Cerebellar nuclear complex (tissue), 1 donor: ENCODE data around the gene HNRNPH1.

Source experiments
- DNase-seq, 2 experiments: peaks; one replicate each; lab custom pipeline; 2025; lab: John Stamatoyannopoulos, UW

Gene HNRNPH1

GRCh38 chr5:179603308-179603707 lies 20.2 kb downstream of the HNRNPH1 start:
- DNase-seq = no peak

- no peak for DNase-seq
These were observed 21.4 kb downstream of the HNRNPH1 start for GRCh38 chr5:179601871-179602625.

- DNase-seq = no peak
These were observed 23.5 kb downstream of the HNRNPH1 start for GRCh38 chr5:179599973-179600372.

- DNase-seq = no peak
These were observed 23.9 kb downstream of the HNRNPH1 start for GRCh38 chr5:179599566-179599965.

DNA sequence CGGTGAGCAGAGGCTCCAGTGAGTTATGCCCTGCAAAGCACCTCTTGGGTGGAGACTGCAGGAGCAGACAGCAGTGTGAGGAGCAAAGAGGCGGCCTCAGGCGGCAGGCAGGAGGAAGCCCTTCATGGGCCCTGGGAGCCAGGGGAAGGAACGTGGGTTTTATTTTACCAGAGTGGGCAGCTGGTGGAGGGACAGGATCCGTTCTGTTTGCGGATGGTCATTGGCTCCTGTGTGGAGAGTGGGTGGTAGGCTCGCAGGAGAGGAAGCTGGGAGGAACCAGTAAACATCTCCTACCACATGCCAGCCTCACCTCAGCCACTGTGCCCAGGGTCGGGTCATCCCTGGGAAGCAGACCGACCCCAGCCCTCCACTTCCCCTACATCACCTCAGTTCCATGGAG lies 24.4 kb downstream of the HNRNPH1 start:
- no peak for DNase-seq

- no peak for DNase-seq
These were observed 27.1 kb downstream of the HNRNPH1 start for GRCh38 chr5:179596421-179596820.

DNA sequence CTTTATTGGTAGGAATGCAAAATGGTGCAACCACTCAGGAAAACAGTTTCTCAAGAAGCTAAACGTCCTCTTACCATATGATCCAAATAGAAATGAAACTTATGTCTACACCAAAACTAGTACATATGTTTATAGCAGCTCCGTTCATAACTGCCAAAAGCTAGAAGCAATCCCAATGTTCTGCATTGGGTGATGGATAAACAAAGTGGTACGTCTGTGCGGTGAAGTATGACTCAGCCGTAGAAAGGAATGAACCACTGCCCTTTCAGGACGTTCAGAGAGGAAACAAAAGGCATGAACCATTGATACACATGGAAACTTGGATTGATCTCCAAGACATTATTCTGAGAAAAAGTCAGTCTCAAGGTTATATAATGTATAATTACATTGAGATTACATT lies 27.6 kb downstream of the HNRNPH1 start:
- no peak for DNase-seq

- no peak for DNase-seq
These were observed 35.3 kb downstream of the HNRNPH1 start for GRCh38 chr5:179588166-179588565.

DNA sequence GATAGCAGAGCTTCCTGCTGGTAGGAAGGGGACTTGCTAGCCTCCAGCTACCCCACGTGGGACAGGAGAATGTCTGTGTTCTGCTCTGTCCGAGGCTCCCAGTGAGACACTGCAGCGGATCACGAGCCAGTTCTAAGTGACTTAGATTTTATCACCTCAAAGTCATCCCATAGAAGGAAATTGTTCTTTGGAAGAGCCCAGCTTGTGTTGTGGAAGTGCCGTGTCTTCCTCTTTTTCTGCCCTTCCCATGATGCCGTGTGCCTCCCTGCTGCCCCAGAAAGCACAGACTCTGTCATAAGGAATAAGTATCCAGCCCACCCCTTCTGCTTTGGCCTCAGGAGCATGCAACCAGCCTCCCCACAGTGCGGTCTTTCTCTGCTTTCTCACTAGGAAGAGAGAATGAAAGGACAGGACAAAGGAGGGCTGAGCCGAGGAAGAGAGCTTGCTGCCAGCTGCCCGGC lies 37.5 kb downstream of the HNRNPH1 start:
- DNase-seq = no peak

DNA sequence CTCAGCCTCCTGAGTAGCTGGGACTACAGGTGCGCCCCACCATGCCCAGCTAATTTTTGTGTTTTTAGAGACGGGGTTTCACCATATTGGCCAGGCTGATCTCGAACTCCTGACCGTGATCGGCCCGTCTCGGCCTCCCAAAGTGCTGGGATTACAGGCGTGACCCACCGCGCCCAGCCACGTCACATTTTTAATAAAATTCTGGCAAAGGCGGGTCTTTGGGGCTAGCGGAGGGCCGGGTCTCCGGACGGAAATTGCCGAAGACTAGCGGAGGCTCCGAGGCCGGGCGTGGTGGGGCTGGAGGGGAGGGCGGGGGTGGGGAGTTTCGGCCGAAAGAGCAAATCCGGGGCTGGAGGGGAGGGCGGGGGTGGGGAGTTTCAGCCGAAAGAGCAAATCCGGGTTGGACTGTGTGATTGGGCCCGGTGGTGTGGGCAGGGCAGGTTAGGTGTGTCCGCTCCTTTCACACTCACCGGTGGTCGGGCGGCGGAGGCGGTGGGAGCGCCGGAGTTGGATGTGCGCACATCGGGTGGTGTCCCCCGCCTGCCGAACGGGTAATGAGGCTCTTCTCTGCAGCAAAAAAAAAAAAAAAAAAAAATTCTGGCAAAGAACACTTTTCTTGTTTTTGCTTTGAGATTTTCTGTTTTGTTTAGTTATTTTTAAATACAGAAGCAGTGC lies 46.0 kb downstream of the HNRNPH1 start:
- no peak for DNase-seq

DNA sequence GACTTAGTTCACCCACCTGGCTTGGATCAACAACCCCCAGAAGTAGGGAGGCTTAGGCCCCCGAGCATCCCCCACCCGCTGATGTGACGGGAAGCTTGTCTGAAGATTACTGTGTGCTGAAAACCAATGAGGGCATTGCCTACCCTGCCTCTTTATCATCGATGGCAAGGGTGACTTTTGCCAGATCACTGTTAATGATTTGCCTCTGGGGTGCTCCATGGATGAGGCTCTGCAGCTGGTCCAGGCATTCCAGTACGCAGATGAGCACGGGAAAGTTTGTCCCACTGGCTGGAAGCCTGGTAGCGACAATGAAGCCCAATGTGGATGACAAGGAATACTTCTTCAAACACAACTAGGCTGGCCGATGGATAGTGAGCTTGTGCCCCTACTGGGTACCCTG lies 51.1 kb downstream of the HNRNPH1 start:
- no peak for DNase-seq

DNA sequence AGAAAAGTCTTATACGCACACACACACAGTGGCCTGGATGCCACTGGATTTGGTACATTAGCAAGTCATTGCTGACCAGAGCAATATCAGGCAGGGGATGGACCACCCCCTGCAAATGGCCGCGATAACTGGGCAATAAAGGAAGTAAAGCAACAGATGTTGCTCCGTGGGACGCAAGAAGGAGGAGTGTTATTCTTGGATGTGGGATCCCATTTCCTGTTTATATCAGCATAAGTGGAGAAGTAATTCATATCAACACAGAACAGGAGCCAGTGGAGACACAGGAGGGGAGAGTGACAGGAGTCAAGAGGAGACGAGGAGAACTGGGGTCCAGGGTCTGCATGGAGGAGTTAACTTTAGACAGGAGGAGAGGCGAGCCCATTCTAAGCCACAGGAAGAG lies 54.8 kb downstream of the HNRNPH1 start:
- no peak for DNase-seq

DNA sequence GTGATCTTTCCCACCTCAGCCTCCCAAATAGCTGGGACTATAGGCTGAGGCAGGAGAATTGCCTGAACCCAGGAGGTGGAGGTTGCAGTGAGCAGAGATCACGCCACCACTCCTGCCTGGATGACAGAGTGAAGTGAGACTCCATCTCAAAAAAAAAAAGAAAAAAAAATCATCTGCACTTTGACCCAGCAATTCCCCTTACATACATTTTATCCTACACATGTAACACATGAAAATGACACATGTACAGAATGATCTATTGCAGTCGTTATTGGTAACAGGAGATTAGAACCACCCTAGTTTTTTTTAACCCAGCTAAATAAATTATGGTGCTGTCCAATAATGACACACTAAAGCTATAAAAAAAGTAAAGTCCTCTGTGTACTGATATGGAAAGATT lies 58.9 kb downstream of the HNRNPH1 start:
- no peak for DNase-seq
